Activated CD8-positive, alpha-beta T cell treated with anti-CD3 and anti-CD28 coated beads for 36 hours (primary cell): ENCODE data around the gene PRR13. TPM values are rescaled to one million over a fixed set of nuclear protein-coding genes. Genes with fewer than 3 reads are reported as not detected.

Experiments
- ATAC-seq: fragments of 200-7000 bp; cut with Tn5 transposase; one replicate; pipeline ENCODE4 v1.10.0; 2021; ENCODE audit warnings: mild to moderate bottlenecking, moderate library complexity
- CTCF ChIA-PET: fragments of 350-600 bp; sonication (Branson Sonifier 250); formaldehyde crosslinking; loops from one replicate; lab custom pipeline; 2021; ENCODE audit warnings: antibody characterized with exemption; lab: Charles Lee
- POLR2A ChIA-PET: fragments of 350-600 bp; sonication (Branson Sonifier 250); formaldehyde crosslinking; loops from one replicate; lab custom pipeline; 2021; ENCODE audit warnings: antibody characterized with exemption; lab: Charles Lee
- DNase-seq: peaks from one replicate; pipeline ENCODE4 v3.0.0-alpha.2; 2020
- H3K27ac Mint-ChIP-seq: one replicate; pipeline ENCODE4 v1.8.0; 2021; ENCODE audit warnings: mild to moderate bottlenecking, mixed read lengths
- H3K27me3 Mint-ChIP-seq: one replicate; pipeline ENCODE4 v1.8.0; 2021; ENCODE audit warnings: mixed read lengths
- H3K36me3 Mint-ChIP-seq: one replicate; pipeline ENCODE4 v1.8.0; 2021; ENCODE audit warnings: low read depth, mixed read lengths
- H3K4me1 Mint-ChIP-seq: one replicate; pipeline ENCODE4 v1.8.0; 2021; ENCODE audit warnings: low read depth, mixed read lengths
- H3K4me3 Mint-ChIP-seq: one replicate; pipeline ENCODE4 v1.8.0; 2021; ENCODE audit warnings: mild to moderate bottlenecking, moderate library complexity, mixed read lengths
- H3K9me3 Mint-ChIP-seq: one replicate; pipeline ENCODE4 v1.8.0; 2021; ENCODE audit warnings: mixed read lengths
- CTCF ChIP-seq: fragments of 200-600 bp; IDR thresholded peaks from one replicate; pipeline ENCODE4 v1.8.0; 2022; ENCODE audit warnings: antibody characterized with exemption, mild to moderate bottlenecking
- intact Hi-C: fragments of 100-400 bp; cut with micrococcal nuclease; formaldehyde crosslinking; loops from one replicate; pipeline ENCODE4 v1.10.0; 2022
- total RNA-seq, 2 experiments: library from RNA; stranded (reverse); gene quantifications; one replicate each; pipeline ENCODE4 v1.2.3, GENCODE V29; 2021

The PRR13 gene
- total RNA-seq, 2 experiments from 2014 or later: 167 to 187 TPM

GRCh38 chr12:53483225-53483978, 41.9 kb downstream of the PRR13 start:
- ATAC-seq: no peak
- H3K4me1 Mint-ChIP-seq: peaks cover 19% of the 10 kb centered on the region

GRCh38 chr12:53483979-53484377, 42.4 kb downstream of the PRR13 start:
- ChIA-PET CTCF (interaction anchor here (0.8 kb wide), 1 partner anchor 9 kb away, joined by 6 read pairs; no protein-coding TSS in a partner anchor), POLR2A (interaction anchor here (0.6 to 54.1 kb wide), 3 partner anchors 3 to 270 kb away, joined by 3 to 1494 read pairs (median 1494); partner anchors contain the start of genes MAP3K12, NPFF, PCBP2 and TARBP2)
- Mint-ChIP-seq H3K27me3 (no peaks in the 10 kb centered on the region), H3K36me3 (peaks cover 32% of the 10 kb centered on the region), H3K4me3 (no peak overlapping the region), H3K4me1 (peaks cover 17% of the 10 kb centered on the region), H3K9me3 (no peaks in the 10 kb centered on the region), H3K27ac (peak overlapping the region; percentile 10)
- ATAC-seq: peak; percentile 31
- intact Hi-C loops: no loop called here
- DNase-seq: no peak
- TF ChIP-seq CTCF: no peak

More at GRCh38 chr12:53483225-53483978, 41.9 kb downstream of the PRR13 start:
- Mint-ChIP-seq H3K27ac (no peak overlapping the region), H3K9me3 (no peaks in the 10 kb centered on the region), H3K36me3 (peaks cover 35% of the 10 kb centered on the region), H3K4me3 (no peak overlapping the region), H3K27me3 (no peaks in the 10 kb centered on the region)
- intact Hi-C loops: no loop called here
- DNase-seq: no peak
- TF ChIP-seq CTCF: no peak
- CTCF ChIA-PET: interaction anchor here (0.8 to 1.7 kb wide), 3 partner anchors 8 to 31 kb away, joined by 3 to 9 read pairs (median 6); no protein-coding TSS in a partner anchor
- POLR2A ChIA-PET: interaction anchor here (0.6 to 54.1 kb wide), 4 partner anchors 4 to 270 kb away, joined by 3 to 1494 read pairs (median 748); partner anchors contain the start of genes MAP3K12, NPFF, PCBP2 and TARBP2

- Mint-ChIP-seq H3K36me3 (peaks cover 25% of the 10 kb centered on the region), H3K4me1 (peaks cover 16% of the 10 kb centered on the region), H3K27me3 (no peaks in the 10 kb centered on the region), H3K9me3 (no peaks in the 10 kb centered on the region), H3K27ac (peak overlapping the region; percentile 18), H3K4me3 (no peak overlapping the region)
- ATAC-seq: no peak
- TF ChIP-seq CTCF: no peak
- ChIA-PET CTCF (interaction anchor here (2.0 kb wide), 1 partner anchor 8 kb away, joined by 5 read pairs; no protein-coding TSS in a partner anchor), POLR2A (interaction anchor here (43.3 to 54.1 kb wide), 2 partner anchors 2 to 17 kb away, joined by 1494 read pairs; partner anchors contain the start of genes MAP3K12, NPFF, PCBP2 and TARBP2)
- no peak for DNase-seq
- intact Hi-C loops: no loop called here
Observed at GRCh38 chr12:53484686-53485575, 43.4 kb downstream of the PRR13 start.

GRCh38 chr12:53485955-53486735, 44.6 kb downstream of the PRR13 start:
- CTCF ChIA-PET: interaction anchor here (2.0 kb wide), 1 partner anchor 9 kb away, joined by 5 read pairs; no protein-coding TSS in a partner anchor
- no peaks in the 10 kb centered on the region for H3K9me3 Mint-ChIP-seq
- DNase-seq: no peak

More at GRCh38 chr12:53485955-53486735, 44.6 kb downstream of the PRR13 start:
- Mint-ChIP-seq H3K4me1 (peaks cover 16% of the 10 kb centered on the region), H3K36me3 (peaks cover 20% of the 10 kb centered on the region), H3K4me3 (no peak overlapping the region), H3K27ac (peak overlapping the region; percentile 57), H3K27me3 (no peaks in the 10 kb centered on the region)
- ATAC-seq: no peak
- intact Hi-C loops: no loop called here
- no peak for TF ChIP-seq CTCF
- POLR2A ChIA-PET: interaction anchor here (43.3 to 54.1 kb wide), 2 partner anchors 1 to 19 kb away, joined by 1494 read pairs; partner anchors contain the start of genes MAP3K12, NPFF, PCBP2 and TARBP2
